ENCODE results near the gene SLCO1A2. TPM values are rescaled to one million over a fixed set of nuclear protein-coding genes. Genes with fewer than 3 reads are reported as not detected.

Gene SLCO1A2
- total RNA-seq, 4 donors from 2014 or later, result 0.22 to 1.0 (median 0.54) TPM; not detected in 1

DNA sequence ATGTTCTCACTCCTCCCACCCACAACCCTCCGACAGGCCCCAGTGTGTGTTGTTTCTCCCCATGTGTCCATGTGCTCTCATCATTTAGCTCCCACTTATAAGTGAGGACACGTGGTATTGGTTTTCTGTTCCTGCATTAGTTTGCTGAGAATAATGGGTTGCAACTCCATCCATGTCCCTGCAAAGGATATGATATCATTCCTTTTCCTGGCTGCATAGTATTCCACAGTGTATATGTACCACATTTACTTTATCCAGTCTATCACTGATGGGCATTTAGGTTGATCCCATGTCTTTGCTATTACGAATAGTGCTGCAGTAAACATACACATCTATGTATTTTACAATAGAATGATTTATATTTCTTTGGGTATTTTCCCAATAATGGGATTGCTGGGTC lies 77.5 kb downstream of the SLCO1A2 start:
- TF ChIP-seq POLR2A (IDR thresholded peaks at IDR 0.05), result no peak
- TF ChIP-seq, protein P1, sequence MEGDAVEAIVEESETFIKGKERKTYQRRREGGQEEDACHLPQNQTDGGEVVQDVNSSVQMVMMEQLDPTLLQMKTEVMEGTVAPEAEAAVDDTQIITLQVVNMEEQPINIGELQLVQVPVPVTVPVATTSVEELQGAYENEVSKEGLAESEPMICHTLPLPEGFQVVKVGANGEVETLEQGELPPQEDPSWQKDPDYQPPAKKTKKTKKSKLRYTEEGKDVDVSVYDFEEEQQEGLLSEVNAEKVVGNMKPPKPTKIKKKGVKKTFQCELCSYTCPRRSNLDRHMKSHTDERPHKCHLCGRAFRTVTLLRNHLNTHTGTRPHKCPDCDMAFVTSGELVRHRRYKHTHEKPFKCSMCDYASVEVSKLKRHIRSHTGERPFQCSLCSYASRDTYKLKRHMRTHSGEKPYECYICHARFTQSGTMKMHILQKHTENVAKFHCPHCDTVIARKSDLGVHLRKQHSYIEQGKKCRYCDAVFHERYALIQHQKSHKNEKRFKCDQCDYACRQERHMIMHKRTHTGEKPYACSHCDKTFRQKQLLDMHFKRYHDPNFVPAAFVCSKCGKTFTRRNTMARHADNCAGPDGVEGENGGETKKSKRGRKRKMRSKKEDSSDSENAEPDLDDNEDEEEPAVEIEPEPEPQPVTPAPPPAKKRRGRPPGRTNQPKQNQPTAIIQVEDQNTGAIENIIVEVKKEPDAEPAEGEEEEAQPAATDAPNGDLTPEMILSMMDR (IDR thresholded peaks at IDR 0.05), result no peak
- Histone ChIP-seq H3K27ac (no peak overlapping the region), H3K4me1 (no peaks in the 10 kb centered on the region), H3K27me3 (no peaks in the 10 kb centered on the region), H3K4me3 (replicated peaks in 1 of 3) (no peak overlapping the region), H3K9me3 (no peaks in the 10 kb centered on the region), H3K36me3 (no peaks in the 10 kb centered on the region)
- intact Hi-C loops (cut with DNase I), result no loop called here
- 78% methylated on average over 3 of the region's 3 CpGs for WGBS, 2 donors
- no peak for DNase-seq

DNA sequence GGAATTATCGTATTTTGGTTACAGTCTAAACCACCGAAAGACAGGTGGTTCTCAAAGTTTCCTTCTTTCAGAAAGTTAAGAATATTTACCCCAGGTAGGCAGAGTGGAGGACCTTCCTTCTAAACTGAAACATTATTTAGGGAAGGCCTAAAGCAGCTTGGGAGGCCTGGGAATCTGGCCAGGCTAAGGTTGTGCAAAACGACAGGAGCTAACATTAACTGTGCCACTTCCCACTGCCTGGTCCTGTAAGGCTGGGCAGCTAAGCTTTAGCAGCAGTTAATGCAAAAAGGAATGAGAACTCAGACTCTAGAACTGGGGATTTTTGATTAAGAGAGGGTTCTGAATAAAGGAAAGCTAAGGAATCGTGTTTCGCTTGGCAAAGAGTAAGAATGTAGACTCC lies 82.6 kb downstream of the SLCO1A2 start:
- DNase-seq, result no peak
- intact Hi-C loops (cut with DNase I), result no loop called here
- no peak for TF ChIP-seq POLR2A (IDR thresholded peaks at IDR 0.05)
- TF ChIP-seq, protein P1 (IDR thresholded peaks at IDR 0.05), result no peak
- Histone ChIP-seq H3K36me3 (no peaks in the 10 kb centered on the region), H3K9me3 (no peaks in the 10 kb centered on the region), H3K27ac (no peak overlapping the region), H3K4me1 (no peaks in the 10 kb centered on the region), H3K27me3 (no peaks in the 10 kb centered on the region), H3K4me3 (replicated peaks in 1 of 3) (no peak overlapping the region)
- WGBS, 2 donors, result 79 to 80% methylated on average over 5 of the region's 5 CpGs

DNA sequence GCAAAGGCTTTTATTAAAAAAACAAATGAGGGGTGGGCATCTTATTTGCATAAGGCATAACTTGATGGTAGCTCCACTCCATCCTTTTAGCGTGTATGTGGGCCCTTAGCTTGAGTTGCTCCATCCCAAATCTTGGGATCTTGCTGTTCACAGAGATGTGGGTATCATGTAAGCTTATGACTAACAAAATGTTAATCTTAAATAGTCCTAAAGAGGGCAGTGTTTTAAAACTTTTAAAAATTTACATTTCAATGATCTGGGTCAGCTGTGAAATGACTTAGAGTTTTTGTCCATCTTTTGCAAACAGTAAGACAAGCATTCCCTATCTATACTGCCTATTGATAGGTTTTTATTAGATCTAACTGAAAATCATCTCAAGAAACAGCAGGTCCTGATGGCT lies 86.0 kb downstream of the SLCO1A2 start:
- Histone ChIP-seq H3K27me3 (no peaks in the 10 kb centered on the region), H3K9me3 (no peaks in the 10 kb centered on the region), H3K4me3 (replicated peaks in 1 of 3) (no peak overlapping the region), H3K27ac (no peak overlapping the region), H3K36me3 (no peaks in the 10 kb centered on the region), H3K4me1 (no peaks in the 10 kb centered on the region)
- intact Hi-C loops (cut with DNase I), result no loop called here
- 57 to 80% methylated on average over 1 of the region's 1 CpG for whole genome bisulfite sequencing, 2 donors
- TF ChIP-seq, protein P1 (IDR thresholded peaks at IDR 0.05), result peak in 2 of 6 experiments; percentile 10
- TF ChIP-seq POLR2A (IDR thresholded peaks at IDR 0.05), result no peak
- DNase-seq, result no peak

DNA sequence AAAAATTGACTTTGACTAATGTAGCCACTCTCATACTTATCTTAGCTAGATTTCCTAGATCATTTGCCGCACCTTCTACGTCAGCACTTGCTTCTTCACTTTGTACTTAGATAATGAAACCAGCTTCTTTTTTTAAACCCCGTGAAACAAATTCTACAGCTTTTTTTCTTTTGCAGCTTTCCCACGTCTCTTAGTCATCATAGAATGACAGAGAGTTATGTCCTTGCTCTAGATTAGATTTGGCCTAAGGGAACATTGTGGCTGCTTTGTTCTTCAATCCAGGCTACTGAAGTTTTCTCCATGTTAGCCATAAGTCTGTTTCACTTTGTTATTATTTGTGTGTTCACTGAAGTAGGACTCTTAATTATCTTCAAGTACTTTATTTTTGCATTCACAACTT lies 94.9 kb downstream of the SLCO1A2 start:
- no peak for DNase-seq
- WGBS, 2 donors, result 68 to 87% methylated on average over 4 of the region's 4 CpGs
- Histone ChIP-seq H3K4me1 (no peaks in the 10 kb centered on the region), H3K27me3 (no peaks in the 10 kb centered on the region), H3K4me3 (replicated peaks in 1 of 3) (no peak overlapping the region), H3K9me3 (no peaks in the 10 kb centered on the region), H3K36me3 (no peaks in the 10 kb centered on the region), H3K27ac (no peak overlapping the region)
- no peak for TF ChIP-seq POLR2A (IDR thresholded peaks at IDR 0.05)
- intact Hi-C loops (cut with DNase I), result no loop called here

DNA sequence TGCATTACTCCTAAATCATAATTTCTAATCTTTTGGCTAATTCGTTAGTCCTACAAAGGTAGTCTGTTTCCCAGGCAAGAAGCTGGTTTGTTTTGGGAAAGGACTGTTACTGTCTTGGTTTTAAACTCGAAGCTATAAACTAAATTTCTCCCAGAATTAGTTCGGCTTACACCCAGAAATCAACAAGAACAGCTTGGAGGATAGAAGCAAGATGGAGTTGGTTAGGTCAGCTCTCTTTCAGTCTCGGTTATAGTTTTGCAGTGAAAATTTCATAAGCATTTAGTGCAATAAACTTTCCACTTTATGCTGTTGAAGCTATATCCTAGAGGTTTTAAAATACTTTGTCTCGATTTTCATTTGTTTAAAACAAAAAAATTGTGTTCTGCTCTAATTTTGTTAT lies 100.3 kb downstream of the SLCO1A2 start:
- intact Hi-C loops (cut with DNase I), result no loop called here

More for the DNA sequence above, 100.3 kb downstream of the SLCO1A2 start:
- no peaks in the 10 kb centered on the region for H3K27me3 ChIP-seq
- WGBS, 2 donors, result 84 to 87% methylated on average over 5 of the region's 5 CpGs
- H3K4me3 ChIP-seq (replicated peaks in 1 of 3), result no peak overlapping the region
- H3K9me3 ChIP-seq, result no peaks in the 10 kb centered on the region
- no peak overlapping the region for H3K27ac ChIP-seq
- no peaks in the 10 kb centered on the region for H3K36me3 ChIP-seq
- TF ChIP-seq, protein P1 (IDR thresholded peaks at IDR 0.05), result no peak
- no peak for DNase-seq
- no peaks in the 10 kb centered on the region for H3K4me1 ChIP-seq

Measured in thyroid gland (tissue), 4 donors.